Measurements from ENCODE around the gene PIGM.

DNA sequence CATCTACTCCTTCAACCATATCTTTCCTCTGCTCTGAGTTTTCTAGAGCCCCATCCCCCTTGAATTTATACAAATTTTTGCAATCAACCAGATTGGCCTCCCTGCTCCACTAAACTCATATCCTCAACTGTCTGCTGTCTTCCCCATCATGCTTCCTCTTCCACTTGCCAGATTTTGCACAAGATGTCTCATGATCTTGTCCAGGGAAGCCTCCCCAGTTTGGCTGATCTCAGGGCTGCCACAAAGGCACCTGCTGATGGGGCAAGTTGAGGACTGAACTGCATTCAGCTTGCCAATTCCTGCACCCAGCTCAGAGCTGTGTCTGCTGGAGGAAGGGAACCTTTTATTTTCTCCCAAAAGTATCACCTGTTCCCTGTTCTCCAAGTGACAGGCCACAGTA, 45.7 kb upstream of the PIGM start:
- no peak for TF ChIP-seq GATA2 (IDR thresholded peaks at IDR 0.05; ENCODE audit: low read depth, low read length)
- no peak for TF ChIP-seq GATA3 (IDR thresholded peaks at IDR 0.05; ENCODE audit: low read depth, low read length)

Data from SH-SY5Y (cell line).